Epithelial cell of prostate (primary cell): ENCODE measurements around the gene AEBP2.
"Not testable (repeated sequence)": the region's sequence is repeated elsewhere in the genome, so short reads cannot be mapped to it uniquely, and the experiment has no call there.

ENCODE experiments used
- DNase-seq: peaks from one replicate; pipeline ENCODE4 v3.0.0-alpha.2; 2011; ENCODE audit warnings: low read depth, low spot score
- H3K27ac ChIP-seq: fragments of 450-650 bp; 2 replicates; pipeline ENCODE4 v1.5.1; 2017; ENCODE audit warnings: mild to moderate bottlenecking

Gene AEBP2

DNA sequence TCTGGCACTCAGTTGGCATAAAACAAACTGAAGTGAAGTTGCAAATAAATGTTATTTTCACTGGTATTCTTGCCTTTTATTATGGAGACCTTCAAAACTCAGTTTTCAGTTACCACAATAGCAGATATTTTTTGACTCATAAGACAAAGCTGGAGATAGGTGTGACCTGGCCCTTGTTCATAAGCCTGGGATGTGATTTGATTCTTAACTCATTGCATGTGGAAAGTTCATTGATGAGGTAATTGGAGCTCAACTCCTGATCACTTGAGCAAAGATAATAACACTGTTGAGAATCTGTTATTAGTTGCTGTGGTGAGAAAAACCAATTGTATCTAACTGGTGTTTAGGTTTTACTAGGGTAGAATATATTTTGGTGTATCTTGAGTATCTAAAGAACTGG, 105.1 kb downstream of the AEBP2 start:
- DNase-seq, result no peak
- H3K27ac ChIP-seq, result no peak overlapping the region

DNA sequence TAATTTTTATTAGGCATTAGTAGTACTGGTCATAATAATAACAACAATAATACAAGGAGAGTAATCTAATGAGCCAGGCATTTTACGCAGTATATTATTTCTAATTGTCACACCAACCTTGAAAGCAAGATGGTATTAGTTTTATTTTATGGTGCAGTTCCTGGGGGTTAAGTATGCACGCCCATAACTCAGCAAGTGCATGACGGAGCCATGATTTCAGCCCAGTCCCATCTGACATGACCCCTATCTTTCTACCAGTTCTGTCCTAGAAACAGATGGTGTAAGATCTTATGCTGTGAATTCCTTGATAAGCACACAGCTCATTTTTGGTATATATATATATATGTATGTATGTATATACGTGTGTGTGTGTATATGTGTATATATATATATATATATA, 106.0 kb downstream of the AEBP2 start:
- DNase-seq, result no peak
- no peak overlapping the region for H3K27ac ChIP-seq

- H3K27ac ChIP-seq, result peak overlapping the region; percentile 56
- DNase-seq, result no peak
Observed at GRCh38 chr12:19546027-19546426, 106.7 kb downstream of the AEBP2 start.

GRCh38 chr12:19546611-19547162, 107.4 kb downstream of the AEBP2 start:
- H3K27ac ChIP-seq, result peak overlapping the region; percentile 56
- peak; percentile 12 for DNase-seq

DNA sequence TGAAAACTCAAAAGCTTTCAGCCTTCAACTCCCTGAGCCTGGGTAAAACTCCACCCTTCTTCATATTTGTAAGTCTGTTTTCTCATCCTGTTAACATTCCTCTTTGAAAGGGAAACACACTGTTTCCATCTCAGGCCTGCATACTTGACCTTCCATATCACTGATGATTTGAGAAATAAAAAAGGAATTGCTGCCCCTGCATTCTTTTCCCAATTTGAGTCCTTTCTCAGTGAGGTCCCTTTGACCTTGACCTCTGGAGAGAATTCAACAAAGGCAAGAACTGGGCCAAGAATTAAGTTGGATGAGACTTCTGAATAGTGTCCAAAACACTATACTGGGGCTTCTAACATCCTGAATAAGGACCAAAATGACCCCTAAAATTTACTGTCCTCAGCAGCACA, 108.0 kb downstream of the AEBP2 start:
- peak overlapping the region; percentile 56 for H3K27ac ChIP-seq
- DNase-seq, result no peak

DNA sequence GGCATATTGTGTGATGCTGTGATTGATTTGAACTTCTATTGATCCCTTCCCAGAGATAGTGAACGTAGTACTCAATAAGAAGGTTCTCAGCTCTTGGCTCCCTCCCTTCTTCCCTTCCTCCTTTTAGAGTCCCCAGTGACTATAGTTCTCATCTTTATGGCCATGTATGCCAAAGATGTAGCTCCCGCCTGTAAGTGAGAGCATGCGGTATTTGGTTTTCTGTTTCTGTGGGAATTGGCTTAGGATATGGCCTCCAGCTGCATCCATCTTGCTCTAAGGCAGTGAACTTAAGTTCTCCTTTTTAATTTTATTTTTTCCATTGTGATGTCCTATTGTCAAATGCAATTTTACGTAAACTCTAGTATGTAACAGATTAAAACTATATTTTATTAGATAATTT, 109.5 kb downstream of the AEBP2 start:
- no peak overlapping the region for H3K27ac ChIP-seq
- DNase-seq, result no peak

GRCh38 chr12:19550626-19551025, 111.3 kb downstream of the AEBP2 start:
- no peak for DNase-seq
- no peak overlapping the region for H3K27ac ChIP-seq

GRCh38 chr12:19552441-19553097, 113.3 kb downstream of the AEBP2 start:
- DNase-seq, H3K27ac ChIP-seq: not testable (repeated sequence)

GRCh38 chr12:19553175-19553574, 113.9 kb downstream of the AEBP2 start:
- no peak for DNase-seq

DNA sequence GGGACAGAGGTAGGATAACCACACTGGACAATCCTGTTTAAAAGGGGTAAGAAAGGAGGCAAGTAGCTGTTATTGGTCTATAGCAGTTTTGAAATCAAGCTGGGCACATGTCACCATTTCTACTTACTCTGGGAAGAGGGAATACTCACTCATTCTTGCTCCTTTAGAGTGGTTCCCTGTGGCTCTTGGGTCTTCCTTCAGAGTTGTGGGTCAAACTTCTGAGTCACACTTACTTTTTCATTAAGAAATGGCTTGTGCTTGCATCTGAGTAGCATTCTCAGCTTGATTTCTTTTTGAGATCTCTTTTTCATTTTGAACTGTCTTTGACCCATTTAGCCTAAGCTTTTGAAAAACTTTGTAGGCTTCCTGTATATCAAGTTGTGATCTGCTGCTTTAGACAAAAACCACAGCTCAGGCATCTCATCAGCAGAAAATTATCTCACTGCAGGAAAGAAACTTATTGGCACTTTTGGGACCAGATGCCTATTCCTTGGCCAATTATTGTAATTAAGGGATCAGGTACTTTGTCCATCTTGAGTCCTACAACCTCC, 122.2 kb downstream of the AEBP2 start:
- DNase-seq, result no peak
- no peak overlapping the region for H3K27ac ChIP-seq

More at GRCh38 chr12:19553175-19553574, 113.9 kb downstream of the AEBP2 start:
- H3K27ac ChIP-seq, result no peak overlapping the region
